Retinal pigment epithelial cell (primary cell): ENCODE measurements around the gene SLC16A6.
"Not testable (repeated sequence)": the region's sequence is repeated elsewhere in the genome, so short reads cannot be mapped to it uniquely, and the experiment has no call there.

Source experiments
- DNase-seq: peaks from one replicate; pipeline ENCODE4 v3.0.0-alpha.2; 2010; ENCODE audit warnings: low read depth
- H3K4me3 ChIP-seq: 2 replicates; pipeline ENCODE4 v1.5.1; 2011; ENCODE audit warnings: mild to moderate bottlenecking, low read length, control low read depth, moderate library complexity
- TF ChIP-seq, protein P1 (sequence below): conservative IDR thresholded peaks from 2 replicates; pipeline ENCODE4 v1.5.1; 2011; ENCODE audit warnings: low read depth, low read length, control low read depth, inconsistent platforms

SLC16A6 gene

DNA sequence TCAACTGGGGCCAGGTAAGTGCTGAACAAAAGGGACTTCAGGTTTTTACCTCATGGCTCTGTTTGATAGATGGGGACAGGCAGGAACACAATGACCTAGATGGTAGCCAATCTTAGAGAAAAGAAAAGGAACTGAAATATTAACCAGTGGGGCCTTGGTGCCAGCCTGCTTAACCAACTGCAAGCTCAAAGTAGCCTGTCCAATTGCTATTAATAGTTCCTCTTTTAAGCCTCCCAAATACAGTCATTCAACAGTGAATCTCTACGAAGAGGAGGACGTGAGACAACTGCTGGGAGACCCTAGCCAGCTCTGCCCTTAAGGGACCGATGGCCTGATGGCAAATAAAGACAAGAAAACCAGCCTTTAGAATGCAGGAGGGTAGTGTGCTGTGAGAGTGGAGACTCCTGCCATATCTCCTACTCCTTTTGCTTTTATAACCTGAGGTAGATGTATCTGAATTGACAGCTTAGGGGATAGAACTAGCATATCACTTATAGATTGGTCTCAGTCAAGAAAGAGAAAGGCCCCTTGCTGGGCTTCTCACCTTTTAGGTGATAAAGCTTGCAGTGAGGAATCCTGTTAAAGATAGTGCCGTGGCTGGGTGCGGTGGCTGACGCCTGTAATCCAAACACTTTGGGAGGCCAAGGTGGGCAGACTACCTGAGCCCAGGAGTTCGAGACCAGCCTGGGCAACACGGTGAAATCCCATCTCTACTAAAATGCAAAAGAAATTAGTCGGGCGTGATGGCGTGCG is 28.7 kb upstream of the SLC16A6 start:
- H3K4me3 ChIP-seq: no peak overlapping the region
- TF ChIP-seq, protein P1, sequence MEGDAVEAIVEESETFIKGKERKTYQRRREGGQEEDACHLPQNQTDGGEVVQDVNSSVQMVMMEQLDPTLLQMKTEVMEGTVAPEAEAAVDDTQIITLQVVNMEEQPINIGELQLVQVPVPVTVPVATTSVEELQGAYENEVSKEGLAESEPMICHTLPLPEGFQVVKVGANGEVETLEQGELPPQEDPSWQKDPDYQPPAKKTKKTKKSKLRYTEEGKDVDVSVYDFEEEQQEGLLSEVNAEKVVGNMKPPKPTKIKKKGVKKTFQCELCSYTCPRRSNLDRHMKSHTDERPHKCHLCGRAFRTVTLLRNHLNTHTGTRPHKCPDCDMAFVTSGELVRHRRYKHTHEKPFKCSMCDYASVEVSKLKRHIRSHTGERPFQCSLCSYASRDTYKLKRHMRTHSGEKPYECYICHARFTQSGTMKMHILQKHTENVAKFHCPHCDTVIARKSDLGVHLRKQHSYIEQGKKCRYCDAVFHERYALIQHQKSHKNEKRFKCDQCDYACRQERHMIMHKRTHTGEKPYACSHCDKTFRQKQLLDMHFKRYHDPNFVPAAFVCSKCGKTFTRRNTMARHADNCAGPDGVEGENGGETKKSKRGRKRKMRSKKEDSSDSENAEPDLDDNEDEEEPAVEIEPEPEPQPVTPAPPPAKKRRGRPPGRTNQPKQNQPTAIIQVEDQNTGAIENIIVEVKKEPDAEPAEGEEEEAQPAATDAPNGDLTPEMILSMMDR: no peak
- DNase-seq: no peak

- H3K4me3 ChIP-seq: no peak overlapping the region
- DNase-seq: peak; percentile 71
- TF ChIP-seq, protein P1: no peak
Measured at GRCh38 chr17:68318103-68318991, 27.4 kb upstream of the SLC16A6 start.

GRCh38 chr17:68317458-68317857 is 26.5 kb upstream of the SLC16A6 start:
- TF ChIP-seq, protein P1: no peak
- DNase-seq: no peak

DNA sequence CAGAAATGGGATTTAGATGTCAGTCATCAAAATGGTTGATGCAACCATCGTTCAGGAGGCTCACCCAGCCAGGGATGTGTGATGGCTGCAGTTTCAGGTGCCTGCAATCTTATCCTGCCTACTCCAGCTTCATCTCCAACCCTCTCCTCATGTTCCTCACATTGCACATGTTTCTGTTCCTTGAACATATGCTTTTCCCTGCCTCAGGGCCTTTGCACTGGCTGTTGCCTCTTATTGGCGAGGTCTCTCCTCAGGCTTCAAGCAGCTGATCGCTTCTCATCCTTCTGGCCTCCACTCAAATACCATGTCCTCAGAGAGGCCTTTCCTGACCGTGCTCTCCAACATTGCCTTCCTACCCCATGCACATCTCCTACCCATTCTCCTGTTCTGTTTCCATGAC is 25.0 kb upstream of the SLC16A6 start:
- DNase-seq: no peak
- TF ChIP-seq, protein P1: no peak
- no peak overlapping the region for H3K4me3 ChIP-seq

More at GRCh38 chr17:68317458-68317857, 26.5 kb upstream of the SLC16A6 start:
- H3K4me3 ChIP-seq: no peak overlapping the region

DNA sequence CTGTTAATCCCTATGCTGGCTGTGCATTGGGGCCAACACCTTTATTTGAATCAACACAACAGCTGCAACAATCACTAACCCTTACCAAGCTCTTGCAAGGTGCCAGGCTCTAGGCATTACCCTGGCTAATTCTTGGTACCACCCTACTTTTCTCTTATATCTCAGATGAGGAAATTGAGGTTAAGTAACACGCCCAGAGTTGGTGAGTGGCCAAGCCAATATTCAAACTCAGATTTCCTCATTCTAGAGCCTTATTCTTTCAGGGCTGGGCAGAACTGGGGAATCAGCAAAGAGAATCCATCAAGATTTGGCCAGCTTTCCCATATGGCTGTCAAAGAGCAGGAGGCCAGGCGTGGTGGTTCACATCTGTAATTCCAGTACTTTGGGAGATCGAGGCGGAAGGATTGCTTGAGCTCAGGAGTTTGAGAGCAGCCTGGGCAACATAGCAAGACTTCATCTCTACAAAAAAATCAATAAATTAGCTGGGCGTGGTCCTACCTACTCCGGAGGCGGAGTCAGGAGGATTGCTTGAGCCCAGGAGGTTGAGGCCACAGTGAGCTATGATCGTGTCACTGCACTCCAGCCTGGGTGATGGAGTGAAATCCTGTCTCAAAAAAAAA is 24.1 kb upstream of the SLC16A6 start:
- no peak overlapping the region for H3K4me3 ChIP-seq
- TF ChIP-seq, protein P1: no peak
- DNase-seq: no peak

- no peak for DNase-seq
- H3K4me3 ChIP-seq: no peak overlapping the region
- TF ChIP-seq, protein P1: no peak
Measured at GRCh38 chr17:68310152-68310551, 19.2 kb upstream of the SLC16A6 start.

DNA sequence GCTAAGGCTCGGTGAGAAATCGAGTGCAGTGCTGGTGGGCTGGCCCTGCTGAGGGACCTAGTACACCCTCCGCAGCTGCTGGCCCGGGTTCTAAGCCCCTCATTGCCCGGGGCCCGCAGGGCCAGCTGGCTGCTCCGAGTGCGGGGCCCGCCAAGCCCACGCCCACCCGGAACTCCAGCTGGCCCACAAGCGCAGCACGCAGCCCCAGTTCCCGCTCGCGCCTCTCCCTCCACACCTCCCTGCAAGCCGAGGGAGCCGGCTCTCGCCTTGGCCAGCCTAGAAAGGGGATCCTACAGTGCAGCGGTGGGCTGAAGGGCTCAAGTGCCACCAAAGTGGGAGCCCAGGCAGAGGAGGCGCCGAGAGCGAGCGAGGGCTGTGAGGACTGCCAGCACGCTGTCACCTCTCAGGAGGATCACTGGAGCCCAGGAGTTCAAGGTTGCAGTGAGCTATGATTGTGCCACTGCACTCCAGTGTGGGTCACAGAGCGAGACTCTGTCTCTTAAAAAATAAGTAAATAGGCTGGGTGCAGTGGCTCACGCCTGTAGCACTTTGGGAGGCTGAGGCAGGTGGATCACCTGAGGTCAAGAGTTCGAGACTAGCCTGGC is 18.2 kb upstream of the SLC16A6 start:
- not testable (repeated sequence) for DNase-seq, H3K4me3 ChIP-seq

GRCh38 chr17:68308486-68308885 is 17.6 kb upstream of the SLC16A6 start:
- H3K4me3 ChIP-seq, DNase-seq: not testable (repeated sequence)
